ENCODE data around the gene PNPLA7. TPM values are rescaled to one million over a fixed set of nuclear protein-coding genes. Genes with fewer than 3 reads are reported as not detected.

The PNPLA7 gene
- total and polyA plus RNA-seq, 2 of the 13 experiments (the other 11 are each of a cell fraction or from before 2014, with no cell fraction given): 0.42 to 1.5 TPM

GRCh38 chr9:137447722-137448601 is 102.2 kb downstream of the PNPLA7 start:
- BruUV-seq (replicated peaks): no TSS peak
- ChIA-PET POLR2A (interaction anchor here (1.0 to 3.3 kb wide), 2 partner anchors 25 to 146 kb away, joined by 3 to 12 read pairs; partner anchors contain the start of genes EXD3, NOXA1 and NRARP), CTCF (ENCODE audit: low intra/inter-chr PET ratio, low total read pairs) (no interaction called here)
- H2AFZ ChIP-seq (ENCODE audit: low read length): no peak overlapping the region
- H3K9me3 ChIP-seq (ENCODE audit: low read length): no peaks in the 10 kb centered on the region
- H3K4me1 ChIP-seq (ENCODE audit: insufficient read depth, low read length): peaks cover 32% of the 10 kb centered on the region
- no peak overlapping the region for H3K4me3 ChIP-seq (replicated peaks in 1 of 3; ENCODE audit: insufficient read depth in 1 of 3, low read depth in 2 of 3, low read length in 3 of 3)
- peaks cover 5 to 22% of the 10 kb centered on the region in 2 experiments for H3K36me3 ChIP-seq (replicated peaks in 1 of 2; ENCODE audit: control insufficient read depth in 1 of 2, insufficient read depth in 2 of 2, low read length in 2 of 2)
- no peak overlapping the region for H3K27ac ChIP-seq (ENCODE audit: extremely low read length, insufficient read depth, low read length)
- in situ Hi-C loops (cut with HindIII; ENCODE audit: extremely low pct_ligation_motif_present, low pct_unique_long_range_greater_than_20kb) (no loop called here), intact Hi-C loops (cut with micrococcal nuclease; ENCODE audit: unreplicated experiment) (loop anchor here (5.0 kb wide), 1 partner anchor 161 kb away; no protein-coding TSS in a partner anchor)
- no peak overlapping the region for H3K9ac ChIP-seq (ENCODE audit: insufficient read depth, low read depth, low read length)
- no peak for FAIRE-seq
- no peaks in the 10 kb centered on the region for H3K27me3 ChIP-seq (ENCODE audit: control insufficient read depth in 1 of 2, insufficient read depth in 2 of 2, low read length in 2 of 2)
- H3K4me2 ChIP-seq (ENCODE audit: low read depth, low read length): no peak overlapping the region
- 100% methylated on average over 1 of the region's 27 CpGs for WGBS (ENCODE audit: low lambda C conversion rate)
- peak; percentile 4; the same call in 1 of the 3 replicates for ATAC-seq
- no peak for DNase-seq (ENCODE audit: low spot score)
- H4K20me1 ChIP-seq (ENCODE audit: insufficient read depth, low read length): peaks cover 7% of the 10 kb centered on the region; the same call in 1 of the 2 replicates
- no peaks in the 10 kb centered on the region for H3K79me2 ChIP-seq (ENCODE audit: insufficient read depth, low read length)
- TF ChIP-seq ZNF234 (CRISPR knock-in tag; conservative IDR thresholded peaks at IDR 0.05) (0 out of 2 replicates have a peak, but pooled peaks have one; percentile 33), TBX2 (CRISPR knock-in tag; IDR thresholded peaks at IDR 0.05; ENCODE audit: borderline replicate concordance) (0 out of 2 replicates have a peak, but pooled peaks have one; percentile 18), KDM2A (CRISPR knock-in tag; IDR thresholded peaks at IDR 0.05; ENCODE audit: borderline replicate concordance, low read depth) (peak; percentile 23; the same call in 1 of the 2 replicates), ARID3A (IDR thresholded peaks at IDR 0.05; ENCODE audit: low read depth, low read length) (no peak), TOE1 (CRISPR knock-in tag; IDR thresholded peaks at IDR 0.05) (no peak), HNRNPL (IDR thresholded peaks at IDR 0.05; ENCODE audit: low read depth, low read length) (0 out of 2 replicates have a peak, but pooled peaks have one; percentile 6), ZNF883 (CRISPR knock-in tag; IDR thresholded peaks at IDR 0.05; ENCODE audit: not compliant biosample characterization) (no peak), NFIB (CRISPR knock-in tag; IDR thresholded peaks at IDR 0.05; ENCODE audit: borderline replicate concordance) (no peak), ZC3H4 (CRISPR knock-in tag; IDR thresholded peaks at IDR 0.05; ENCODE audit: borderline replicate concordance) (0 out of 2 replicates have a peak, but pooled peaks have one; percentile 52), YEATS4 (CRISPR knock-in tag; IDR thresholded peaks at IDR 0.05; ENCODE audit: borderline replicate concordance) (no peak), ZNF687 (CRISPR knock-in tag; IDR thresholded peaks at IDR 0.05) (peak; percentile 19; the same call in 1 of the 2 replicates), ZNF607 (CRISPR knock-in tag; IDR thresholded peaks at IDR 0.05; ENCODE audit: borderline replicate concordance) (peak; percentile 23; the same call in 1 of the 2 replicates), PAF1 (CRISPR knock-in tag; IDR thresholded peaks at IDR 0.05) (peak; percentile 83), DMTF1 (CRISPR knock-in tag; IDR thresholded peaks at IDR 0.05) (no peak)

Measured in HepG2 (cell line).